ENCODE results near the gene UBE3B.

DNA sequence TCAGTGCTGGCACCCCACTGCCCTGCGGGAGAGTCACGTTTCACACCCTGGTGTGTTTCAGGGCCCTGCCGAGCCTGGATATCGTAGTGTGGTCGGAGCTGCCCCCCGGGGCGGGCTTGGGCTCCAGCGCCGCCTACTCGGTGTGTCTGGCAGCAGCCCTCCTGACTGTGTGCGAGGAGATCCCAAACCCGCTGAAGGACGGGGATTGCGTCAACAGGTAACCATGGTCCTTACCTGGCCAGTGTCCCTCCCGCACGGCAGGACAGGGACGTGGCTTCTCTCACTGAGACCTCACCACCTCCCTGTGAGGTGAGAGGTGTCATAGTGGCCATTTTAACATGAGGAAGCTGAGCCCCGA is 103.9 kb downstream of the UBE3B start:
- TF ChIP-seq, protein P1, sequence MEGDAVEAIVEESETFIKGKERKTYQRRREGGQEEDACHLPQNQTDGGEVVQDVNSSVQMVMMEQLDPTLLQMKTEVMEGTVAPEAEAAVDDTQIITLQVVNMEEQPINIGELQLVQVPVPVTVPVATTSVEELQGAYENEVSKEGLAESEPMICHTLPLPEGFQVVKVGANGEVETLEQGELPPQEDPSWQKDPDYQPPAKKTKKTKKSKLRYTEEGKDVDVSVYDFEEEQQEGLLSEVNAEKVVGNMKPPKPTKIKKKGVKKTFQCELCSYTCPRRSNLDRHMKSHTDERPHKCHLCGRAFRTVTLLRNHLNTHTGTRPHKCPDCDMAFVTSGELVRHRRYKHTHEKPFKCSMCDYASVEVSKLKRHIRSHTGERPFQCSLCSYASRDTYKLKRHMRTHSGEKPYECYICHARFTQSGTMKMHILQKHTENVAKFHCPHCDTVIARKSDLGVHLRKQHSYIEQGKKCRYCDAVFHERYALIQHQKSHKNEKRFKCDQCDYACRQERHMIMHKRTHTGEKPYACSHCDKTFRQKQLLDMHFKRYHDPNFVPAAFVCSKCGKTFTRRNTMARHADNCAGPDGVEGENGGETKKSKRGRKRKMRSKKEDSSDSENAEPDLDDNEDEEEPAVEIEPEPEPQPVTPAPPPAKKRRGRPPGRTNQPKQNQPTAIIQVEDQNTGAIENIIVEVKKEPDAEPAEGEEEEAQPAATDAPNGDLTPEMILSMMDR (IDR thresholded peaks at IDR 0.05) = no peak
- TF ChIP-seq POLR2A (IDR thresholded peaks at IDR 0.05) (no peak), EP300 (IDR thresholded peaks at IDR 0.05; ENCODE audit: low read depth) (no peak)
